PC-9 (cell line): Measurements from ENCODE around the gene SPOCK2.

Source experiments
- EZH2 ChIP-seq: fragments of 200-600 bp; sonication (generic); IDR thresholded peaks from 2 replicates; pipeline ENCODE4 v1.8.0; 2017; ENCODE audit warnings: antibody characterized with exemption, low read depth
- TF ChIP-seq, protein P1 (sequence below): fragments of 200-600 bp; sonication (generic); conservative IDR thresholded peaks from 2 replicates; pipeline ENCODE4 v1.6.1; 2017; ENCODE audit warnings: mixed run types, antibody characterized with exemption, mild to moderate bottlenecking, moderate library complexity

DNA sequence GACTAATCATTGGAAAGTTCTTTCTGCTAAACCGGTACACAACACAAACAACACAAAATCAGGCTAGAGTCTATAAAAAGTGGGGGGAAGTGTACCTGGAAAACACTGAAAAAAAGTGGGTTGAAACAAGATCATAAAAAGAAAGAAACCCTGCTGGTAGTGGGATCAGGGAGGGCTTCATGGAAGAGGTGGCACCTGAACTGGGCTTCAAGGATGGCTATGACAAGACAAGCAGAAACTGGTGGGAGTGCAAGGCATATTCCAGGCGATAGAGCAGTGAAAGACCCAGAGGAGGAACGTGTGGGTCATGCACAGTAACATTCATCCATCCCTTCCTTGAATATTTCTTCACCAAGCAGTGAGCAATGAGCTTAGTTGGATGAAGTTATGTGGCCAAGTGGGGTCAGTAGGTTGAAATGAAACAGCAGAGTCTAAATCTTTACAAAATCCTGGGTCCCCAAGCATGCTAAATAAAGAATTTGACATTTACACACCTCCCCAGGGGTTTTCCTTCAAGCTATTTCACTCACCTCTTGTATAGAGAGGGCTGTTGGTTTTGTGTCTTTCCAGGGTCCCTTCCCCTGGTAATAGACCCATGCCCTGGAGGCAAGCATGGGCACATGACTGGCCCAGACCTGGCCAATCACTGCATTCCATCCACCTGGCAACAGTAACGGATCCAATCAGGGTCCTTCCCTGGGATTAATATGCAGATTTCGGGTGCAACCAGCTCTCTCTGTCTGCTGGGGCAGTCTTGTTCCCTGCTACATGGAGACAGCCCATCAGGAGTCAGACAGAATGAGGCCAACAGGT, 38.2 kb downstream of the SPOCK2 start:
- TF ChIP-seq EZH2 = no peak
- TF ChIP-seq, protein P1, sequence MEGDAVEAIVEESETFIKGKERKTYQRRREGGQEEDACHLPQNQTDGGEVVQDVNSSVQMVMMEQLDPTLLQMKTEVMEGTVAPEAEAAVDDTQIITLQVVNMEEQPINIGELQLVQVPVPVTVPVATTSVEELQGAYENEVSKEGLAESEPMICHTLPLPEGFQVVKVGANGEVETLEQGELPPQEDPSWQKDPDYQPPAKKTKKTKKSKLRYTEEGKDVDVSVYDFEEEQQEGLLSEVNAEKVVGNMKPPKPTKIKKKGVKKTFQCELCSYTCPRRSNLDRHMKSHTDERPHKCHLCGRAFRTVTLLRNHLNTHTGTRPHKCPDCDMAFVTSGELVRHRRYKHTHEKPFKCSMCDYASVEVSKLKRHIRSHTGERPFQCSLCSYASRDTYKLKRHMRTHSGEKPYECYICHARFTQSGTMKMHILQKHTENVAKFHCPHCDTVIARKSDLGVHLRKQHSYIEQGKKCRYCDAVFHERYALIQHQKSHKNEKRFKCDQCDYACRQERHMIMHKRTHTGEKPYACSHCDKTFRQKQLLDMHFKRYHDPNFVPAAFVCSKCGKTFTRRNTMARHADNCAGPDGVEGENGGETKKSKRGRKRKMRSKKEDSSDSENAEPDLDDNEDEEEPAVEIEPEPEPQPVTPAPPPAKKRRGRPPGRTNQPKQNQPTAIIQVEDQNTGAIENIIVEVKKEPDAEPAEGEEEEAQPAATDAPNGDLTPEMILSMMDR = no peak
